OCI-LY3 (cell line): Measurements from ENCODE around the gene CACFD1.

Source experiments
- EZH2phosphoT487 ChIP-seq: fragments of 200-600 bp; shearing (Covaris generic); IDR thresholded peaks from 2 replicates; pipeline ENCODE4 v1.6.1; 2018; ENCODE audit warnings: antibody characterized with exemption, mixed run types, low read depth
- TF ChIP-seq, protein P1 (sequence below): fragments of 200-600, 300-600 bp; sonication (generic); IDR thresholded peaks from 2 replicates; pipeline ENCODE4 v1.5.1; 2014; ENCODE audit warnings: antibody characterized with exemption, low read length, low read depth

GRCh38 chr9:133478851-133479711 lies 19.3 kb downstream of the CACFD1 start, which contains the start of gene SLC2A6:
- TF ChIP-seq, protein P1, sequence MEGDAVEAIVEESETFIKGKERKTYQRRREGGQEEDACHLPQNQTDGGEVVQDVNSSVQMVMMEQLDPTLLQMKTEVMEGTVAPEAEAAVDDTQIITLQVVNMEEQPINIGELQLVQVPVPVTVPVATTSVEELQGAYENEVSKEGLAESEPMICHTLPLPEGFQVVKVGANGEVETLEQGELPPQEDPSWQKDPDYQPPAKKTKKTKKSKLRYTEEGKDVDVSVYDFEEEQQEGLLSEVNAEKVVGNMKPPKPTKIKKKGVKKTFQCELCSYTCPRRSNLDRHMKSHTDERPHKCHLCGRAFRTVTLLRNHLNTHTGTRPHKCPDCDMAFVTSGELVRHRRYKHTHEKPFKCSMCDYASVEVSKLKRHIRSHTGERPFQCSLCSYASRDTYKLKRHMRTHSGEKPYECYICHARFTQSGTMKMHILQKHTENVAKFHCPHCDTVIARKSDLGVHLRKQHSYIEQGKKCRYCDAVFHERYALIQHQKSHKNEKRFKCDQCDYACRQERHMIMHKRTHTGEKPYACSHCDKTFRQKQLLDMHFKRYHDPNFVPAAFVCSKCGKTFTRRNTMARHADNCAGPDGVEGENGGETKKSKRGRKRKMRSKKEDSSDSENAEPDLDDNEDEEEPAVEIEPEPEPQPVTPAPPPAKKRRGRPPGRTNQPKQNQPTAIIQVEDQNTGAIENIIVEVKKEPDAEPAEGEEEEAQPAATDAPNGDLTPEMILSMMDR: no peak
- no peak for TF ChIP-seq EZH2phosphoT487
